Smooth muscle cell (in vitro differentiated cells): ENCODE results near the gene RNF44. TPM values are rescaled to one million over a fixed set of nuclear protein-coding genes. Genes with fewer than 3 reads are reported as not detected.

ENCODE experiments used
- DNase-seq: peaks from one replicate; lab custom pipeline; 2025; ENCODE audit not compliant: unreplicated experiment; lab: John Stamatoyannopoulos, UW
- H2AFZ ChIP-seq: fragments of 200-600 bp; sonication (generic); 2 replicates; pipeline ENCODE4 v1.6.0; 2016; ENCODE audit warnings: antibody characterized with exemption, low read depth, mild to moderate bottlenecking
- H3F3A ChIP-seq: fragments of 200-600 bp; sonication (generic); 2 replicates; pipeline ENCODE4 v1.6.0; 2017; ENCODE audit warnings: antibody characterized with exemption, low read depth
- H3K27ac ChIP-seq: fragments of 200-600 bp; sonication (generic); 2 replicates; pipeline ENCODE4 v1.5.1; 2016; ENCODE audit warnings: low read depth, mild to moderate bottlenecking
- H3K27me3 ChIP-seq: fragments of 200-600 bp; sonication (generic); 2 replicates; pipeline ENCODE4 v1.6.1; 2016; ENCODE audit warnings: low read depth, mild to moderate bottlenecking
- H3K36me3 ChIP-seq: fragments of 200-600 bp; sonication (generic); 2 replicates; pipeline ENCODE4 v1.5.1; 2016; ENCODE audit warnings: low read depth
- H3K4me1 ChIP-seq: fragments of 200-600 bp; sonication (generic); 2 replicates; pipeline ENCODE4 v1.5.1; 2016; ENCODE audit warnings: low read depth
- H3K4me2 ChIP-seq: fragments of 200-600 bp; sonication (generic); 2 replicates; pipeline ENCODE4 v1.6.0; 2016; ENCODE audit warnings: mild to moderate bottlenecking
- H3K4me3 ChIP-seq: fragments of 200-600 bp; sonication (generic); 2 replicates; pipeline ENCODE4 v1.5.1; 2016; ENCODE audit warnings: mild to moderate bottlenecking
- H3K79me2 ChIP-seq: fragments of 200-600 bp; sonication (generic); 2 replicates; pipeline ENCODE4 v1.6.0; 2016; ENCODE audit warnings: low read depth, mild to moderate bottlenecking
- H3K9ac ChIP-seq: fragments of 200-600 bp; sonication (generic); 2 replicates; pipeline ENCODE4 v1.6.0; 2016; ENCODE audit warnings: low read depth
- H3K9me3 ChIP-seq: fragments of 200-600 bp; sonication (generic); replicated peaks from 2 replicates; pipeline ENCODE4 v1.5.1; 2016; ENCODE audit warnings: low read depth
- H4K20me1 ChIP-seq: fragments of 200-600 bp; sonication (generic); 2 replicates; pipeline ENCODE4 v1.6.0; 2016; ENCODE audit warnings: low read depth
- CTCF ChIP-seq: fragments of 200-600 bp; sonication (generic); IDR thresholded peaks from 2 replicates; pipeline ENCODE4 v1.5.1; 2017; ENCODE audit warnings: borderline replicate concordance, mild to moderate bottlenecking, antibody characterized with exemption; ENCODE audit not compliant: insufficient read depth, poor library complexity, severe bottlenecking
- WGBS: methylation state at CpG from one replicate; pipeline ENCODE4 v1.1.7; 2016; ENCODE audit warnings: low lambda C conversion rate; 5-methylcytosine and 5-hydroxymethylcytosine counted together
- polyA plus RNA-seq: library from polyadenylated mRNA; unstranded; fragments of >200 nt; fragmentation: Nextera tagmentation; extraction: Ambion mirVana; gene quantifications from 2 replicates; pipeline ENCODE4 v1.2.1, GENCODE V29; 2016
- total RNA-seq: library from RNA; depleted of rRNA; stranded (reverse); fragments of >200 nt; gene quantifications from 2 replicates; pipeline ENCODE4 v1.2.3, GENCODE V29; 2014

RNF44 gene
- total and polyA plus RNA-seq, 2 experiments from 2014 or later, result 5.7 to 6.8 TPM

GRCh38 chr5:176540956-176541337 is 3.7 kb upstream of the RNF44 start:
- Histone ChIP-seq H3K9me3 (no peaks in the 10 kb centered on the region), H3K4me3 (no peak overlapping the region), H3K4me2 (no peak overlapping the region), H3K36me3 (no peaks in the 10 kb centered on the region), H3K9ac (no peak overlapping the region), H4K20me1 (peaks cover 5% of the 10 kb centered on the region), H3K4me1 (peaks cover 22% of the 10 kb centered on the region), H2AFZ (no peak overlapping the region), H3F3A (peaks cover 4% of the 10 kb centered on the region), H3K27me3 (no peaks in the 10 kb centered on the region), H3K27ac (no peak overlapping the region), H3K79me2 (peaks cover 11% of the 10 kb centered on the region)
- 92% methylated on average over 8 of the region's 8 CpGs for WGBS
- TF ChIP-seq CTCF, result no peak
- no peak for DNase-seq

- 81% methylated on average over 8 of the region's 8 CpGs for WGBS
- H3K27ac ChIP-seq, result no peak overlapping the region
- peaks cover 26% of the 10 kb centered on the region for H3K4me1 ChIP-seq
- no peak for TF ChIP-seq CTCF
- no peaks in the 10 kb centered on the region for H3K36me3 ChIP-seq
- no peak overlapping the region for H3K4me3 ChIP-seq
- H3F3A ChIP-seq, result peaks cover 4% of the 10 kb centered on the region
- no peaks in the 10 kb centered on the region for H3K27me3 ChIP-seq
- no peak for DNase-seq
- H2AFZ ChIP-seq, result no peak overlapping the region
- no peak overlapping the region for H3K4me2 ChIP-seq
- H3K9me3 ChIP-seq, result no peaks in the 10 kb centered on the region
- peaks cover 10% of the 10 kb centered on the region for H4K20me1 ChIP-seq
- peaks cover 16% of the 10 kb centered on the region for H3K79me2 ChIP-seq
- no peak overlapping the region for H3K9ac ChIP-seq
These were observed 3.3 kb upstream of the RNF44 start for GRCh38 chr5:176540476-176540899.

GRCh38 chr5:176538989-176539384 is 1.8 kb upstream of the RNF44 start:
- H3K4me2 ChIP-seq, result no peak overlapping the region
- H2AFZ ChIP-seq, result no peak overlapping the region
- H3K27ac ChIP-seq, result no peak overlapping the region
- DNase-seq, result no peak
- no peak overlapping the region for H3K9ac ChIP-seq
- no peak overlapping the region for H3K4me3 ChIP-seq
- WGBS, result 91% methylated on average over 5 of the region's 5 CpGs
- H3K9me3 ChIP-seq, result no peaks in the 10 kb centered on the region
- peaks cover 25% of the 10 kb centered on the region for H4K20me1 ChIP-seq
- no peak for TF ChIP-seq CTCF
- H3K36me3 ChIP-seq, result no peaks in the 10 kb centered on the region
- no peaks in the 10 kb centered on the region for H3K27me3 ChIP-seq
- peaks cover 4% of the 10 kb centered on the region for H3F3A ChIP-seq
- peaks cover 37% of the 10 kb centered on the region for H3K4me1 ChIP-seq
- H3K79me2 ChIP-seq, result peaks cover 31% of the 10 kb centered on the region

GRCh38 chr5:176538230-176538988 is 1.2 kb upstream of the RNF44 start:
- Histone ChIP-seq H3F3A (peaks cover under 1% of the 10 kb centered on the region), H4K20me1 (peaks cover 31% of the 10 kb centered on the region), H2AFZ (no peak overlapping the region), H3K9me3 (no peaks in the 10 kb centered on the region), H3K79me2 (peaks cover 35% of the 10 kb centered on the region), H3K9ac (peak overlapping the region; percentile 10), H3K36me3 (no peaks in the 10 kb centered on the region), H3K4me3 (peak overlapping the region; percentile 92), H3K27ac (peak overlapping the region; percentile 41), H3K4me2 (peak overlapping the region; percentile 82), H3K27me3 (no peaks in the 10 kb centered on the region), H3K4me1 (peaks cover 32% of the 10 kb centered on the region)
- 29% methylated on average over 13 of the region's 13 CpGs for WGBS
- DNase-seq, result no peak
- no peak for TF ChIP-seq CTCF
